Liver (tissue), 9 donors: Measurements from ENCODE around the gene SYNPO2. TPM values are rescaled to one million over a fixed set of nuclear protein-coding genes. Genes with fewer than 3 reads are reported as not detected.

Experiments used
- DNase-seq: peaks from one replicate; pipeline ENCODE4 v3.0.0-alpha.2; 2017; ENCODE audit warnings: low spot score
- H3K27ac ChIP-seq, 2 donors: one replicate each; pipeline ENCODE4 v1.7.0; 2013; ENCODE audit warnings: inconsistent platforms in 2 of 2, low read length in 2 of 2, control low read depth in 1 of 2, low read depth in 1 of 2, mild to moderate bottlenecking in 1 of 2
- H3K27me3 ChIP-seq, 4 donors: one replicate each; pipeline versions ENCODE4 v1.6.1 to v1.7.0; 2013; ENCODE audit warnings: low read length in 3 of 4, inconsistent platforms in 1 of 4, mild to moderate bottlenecking in 1 of 4, moderate library complexity in 1 of 4; ENCODE audit not compliant: control insufficient read depth in 4 of 4, insufficient read depth in 4 of 4
- H3K36me3 ChIP-seq, 4 donors: one replicate each; pipeline versions ENCODE4 v1.6.1 to v1.7.0; 2013; ENCODE audit warnings: low read length in 3 of 4, mild to moderate bottlenecking in 3 of 4, low read depth in 1 of 4, moderate library complexity in 1 of 4; ENCODE audit not compliant: control insufficient read depth in 4 of 4, insufficient read depth in 3 of 4
- H3K4me1 ChIP-seq, 4 donors: one replicate each; pipeline versions ENCODE4 v1.6.1 to v1.7.0; 2013; ENCODE audit warnings: low read length in 3 of 4, mild to moderate bottlenecking in 3 of 4, moderate library complexity in 1 of 4; ENCODE audit not compliant: control insufficient read depth in 4 of 4, insufficient read depth in 4 of 4
- H3K4me3 ChIP-seq, 3 donors: one replicate each; pipeline versions ENCODE4 v1.6.1 to v1.7.0; 2013; ENCODE audit warnings: low read length in 3 of 3, control low read depth in 1 of 3, low read depth in 1 of 3, mild to moderate bottlenecking in 1 of 3
- H3K9ac ChIP-seq, 2 donors: one replicate each; pipeline ENCODE4 v1.7.0; 2013; ENCODE audit warnings: low read length in 2 of 2, mild to moderate bottlenecking in 2 of 2, moderate library complexity in 2 of 2, control low read depth in 1 of 2, low read depth in 1 of 2
- H3K9me3 ChIP-seq, 4 donors: one replicate each; pipeline versions ENCODE4 v1.6.1 to v1.7.0; 2013; ENCODE audit warnings: low read length in 3 of 4; ENCODE audit not compliant: control insufficient read depth in 4 of 4
- EGR1 ChIP-seq, 2 donors: IDR thresholded peaks; 2 replicates each; pipeline ENCODE4 v1.6.1; 2016 to 2018; ENCODE audit warnings: antibody characterized with exemption in 2 of 2, low read depth in 2 of 2
- FOXA2 ChIP-seq: IDR thresholded peaks from 2 replicates; pipeline ENCODE4 v1.6.1; 2016; ENCODE audit warnings: antibody characterized with exemption
- GABPA ChIP-seq, 2 donors: IDR thresholded peaks in 1 of 2; conservative IDR thresholded peaks in 1 of 2; 2 replicates each; pipeline ENCODE4 v1.6.1; 2016; ENCODE audit warnings: antibody characterized with exemption in 2 of 2, mild to moderate bottlenecking in 1 of 2, moderate library complexity in 1 of 2
- HNF4G ChIP-seq: IDR thresholded peaks from 2 replicates; pipeline ENCODE4 v1.6.1; 2016; ENCODE audit warnings: antibody characterized with exemption
- JUND ChIP-seq, 2 donors: IDR thresholded peaks; 2 replicates each; pipeline ENCODE4 v1.6.1; 2016; ENCODE audit warnings: antibody characterized with exemption in 2 of 2
- NR2F2 ChIP-seq: IDR thresholded peaks from 2 replicates; pipeline ENCODE4 v1.6.1; 2016; ENCODE audit warnings: antibody characterized with exemption
- RAD21 ChIP-seq, 2 donors: IDR thresholded peaks; 2 replicates each; pipeline ENCODE4 v1.6.1; 2016; ENCODE audit warnings: antibody characterized with exemption in 2 of 2, mild to moderate bottlenecking in 2 of 2
- RXRA ChIP-seq, 2 donors: IDR thresholded peaks; 2 replicates each; pipeline ENCODE4 v1.6.1; 2017 to 2018; ENCODE audit warnings: antibody characterized with exemption in 2 of 2, mild to moderate bottlenecking in 1 of 2
- SP1 ChIP-seq: IDR thresholded peaks from 2 replicates; pipeline ENCODE4 v1.6.1; 2018; ENCODE audit warnings: antibody characterized with exemption, mild to moderate bottlenecking
- YY1 ChIP-seq: IDR thresholded peaks from 2 replicates; pipeline ENCODE4 v1.6.1; 2016; ENCODE audit warnings: antibody characterized with exemption, mild to moderate bottlenecking
- ZBTB33 ChIP-seq: IDR thresholded peaks from 2 replicates; pipeline ENCODE4 v1.6.1; 2016; ENCODE audit warnings: antibody characterized with exemption
- WGBS: extraction: QIAGEN DNeasy Blood & Tissue Kit; methylation state at CpG from one replicate; pipeline ENCODE4 v1.1.7; 2013; 5-methylcytosine and 5-hydroxymethylcytosine counted together
- polyA plus RNA-seq, 2 donors: library from polyadenylated mRNA; stranded (reverse) in 1 of 2; unstranded in 1 of 2; fragments of 200-250 nt in 1 of 2; fragments of >200 nt in 1 of 2; fragmentation: Nextera tagmentation in 1 of 2; extraction: Ambion mirVana in 1 of 2; gene quantifications; one replicate each; pipeline versions ENCODE4 v1.2.1 to v1.2.3, GENCODE V29; 2013 to 2015
- total RNA-seq, 2 donors: library from RNA; depleted of rRNA; stranded (reverse); fragments of >200 nt; gene quantifications; one replicate each; pipeline ENCODE4 v1.2.3, GENCODE V29; 2014
- TF ChIP-seq, protein P1 (sequence below): fragments of 150-350 bp; IDR thresholded peaks from 2 replicates; pipeline ENCODE4 v1.5.1; 2017; ENCODE audit warnings: improper control_type of control experiment, low read depth, low read length; ENCODE audit not compliant: missing input control
- TF ChIP-seq, protein P2 (sequence below): IDR thresholded peaks from 2 replicates; pipeline ENCODE4 v1.6.1; 2016; ENCODE audit warnings: antibody characterized with exemption
- TF ChIP-seq, protein P3 (sequence below): IDR thresholded peaks from 2 replicates; pipeline ENCODE4 v1.6.1; 2016; ENCODE audit warnings: antibody characterized with exemption, mild to moderate bottlenecking
- donor health status: healthy.
- donor health status: healthy.
- donor health status: healthy.
- donor health status: healthy.
- donor health status: healthy.

SYNPO2 gene
- total and polyA plus RNA-seq, 4 donors = 2.4 to 10.9 (median 3.4) TPM

DNA sequence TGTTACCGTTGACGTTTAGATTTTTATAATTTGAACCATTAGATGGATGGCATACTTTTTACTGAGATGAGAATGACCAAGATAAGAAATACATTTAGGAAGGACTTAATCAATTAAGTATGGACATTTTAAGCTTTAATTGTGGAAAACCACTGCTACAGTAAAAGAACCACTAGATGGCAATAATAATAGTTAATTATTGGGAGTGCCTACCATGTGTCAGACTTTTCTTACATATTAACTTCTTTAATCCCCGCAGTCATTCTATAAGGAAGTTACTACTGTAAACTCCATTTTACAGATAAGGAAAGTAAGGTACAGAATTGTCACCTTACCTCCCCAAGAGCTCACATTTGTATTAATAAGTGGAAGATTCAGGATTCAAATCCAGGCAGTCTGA lies 198.5 kb downstream of the SYNPO2 start:
- TF ChIP-seq JUND (IDR thresholded peaks at IDR 0.05) (no peak), GABPA (IDR thresholded peaks at IDR 0.05 in 1 of 2, conservative IDR thresholded peaks at IDR 0.05 in 1 of 2) (no peak), NR2F2 (no peak), RAD21 (IDR thresholded peaks at IDR 0.05) (peak; percentile 40 to 42), EGR1 (IDR thresholded peaks at IDR 0.05; ENCODE audit: low read depth in 2 of 2) (no peak), ZBTB33 (no peak), FOXA2 (no peak), HNF4G (no peak)
- TF ChIP-seq, protein P1, sequence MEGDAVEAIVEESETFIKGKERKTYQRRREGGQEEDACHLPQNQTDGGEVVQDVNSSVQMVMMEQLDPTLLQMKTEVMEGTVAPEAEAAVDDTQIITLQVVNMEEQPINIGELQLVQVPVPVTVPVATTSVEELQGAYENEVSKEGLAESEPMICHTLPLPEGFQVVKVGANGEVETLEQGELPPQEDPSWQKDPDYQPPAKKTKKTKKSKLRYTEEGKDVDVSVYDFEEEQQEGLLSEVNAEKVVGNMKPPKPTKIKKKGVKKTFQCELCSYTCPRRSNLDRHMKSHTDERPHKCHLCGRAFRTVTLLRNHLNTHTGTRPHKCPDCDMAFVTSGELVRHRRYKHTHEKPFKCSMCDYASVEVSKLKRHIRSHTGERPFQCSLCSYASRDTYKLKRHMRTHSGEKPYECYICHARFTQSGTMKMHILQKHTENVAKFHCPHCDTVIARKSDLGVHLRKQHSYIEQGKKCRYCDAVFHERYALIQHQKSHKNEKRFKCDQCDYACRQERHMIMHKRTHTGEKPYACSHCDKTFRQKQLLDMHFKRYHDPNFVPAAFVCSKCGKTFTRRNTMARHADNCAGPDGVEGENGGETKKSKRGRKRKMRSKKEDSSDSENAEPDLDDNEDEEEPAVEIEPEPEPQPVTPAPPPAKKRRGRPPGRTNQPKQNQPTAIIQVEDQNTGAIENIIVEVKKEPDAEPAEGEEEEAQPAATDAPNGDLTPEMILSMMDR = peak; percentile 15
- TF ChIP-seq, protein P2, sequence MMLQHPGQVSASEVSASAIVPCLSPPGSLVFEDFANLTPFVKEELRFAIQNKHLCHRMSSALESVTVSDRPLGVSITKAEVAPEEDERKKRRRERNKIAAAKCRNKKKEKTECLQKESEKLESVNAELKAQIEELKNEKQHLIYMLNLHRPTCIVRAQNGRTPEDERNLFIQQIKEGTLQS = no peak
- Histone ChIP-seq H3K4me3 (no peak overlapping the region), H3K27me3 (peaks cover 0 to 2% (median 0%) of the 10 kb centered on the region in 4 donors), H3K4me1 (no peaks in the 10 kb centered on the region), H3K9me3 (no peaks in the 10 kb centered on the region), H3K36me3 (no peaks in the 10 kb centered on the region), H3K27ac (no peak overlapping the region), H3K9ac (no peak overlapping the region)
- 65% methylated on average over 3 of the region's 3 CpGs for WGBS
- DNase-seq = no peak

GRCh38 chr4:119087656-119088055 lies 199.0 kb downstream of the SYNPO2 start:
- Histone ChIP-seq H3K9me3 (no peaks in the 10 kb centered on the region), H3K36me3 (no peaks in the 10 kb centered on the region), H3K27me3 (peaks cover 0 to 2% (median 0%) of the 10 kb centered on the region in 4 donors), H3K4me1 (no peaks in the 10 kb centered on the region), H3K27ac (no peak overlapping the region), H3K9ac (no peak overlapping the region), H3K4me3 (no peak overlapping the region)
- 88% methylated on average over 5 of the region's 5 CpGs for WGBS
- DNase-seq = no peak
- no peak for TF ChIP-seq JUND (IDR thresholded peaks at IDR 0.05)

DNA sequence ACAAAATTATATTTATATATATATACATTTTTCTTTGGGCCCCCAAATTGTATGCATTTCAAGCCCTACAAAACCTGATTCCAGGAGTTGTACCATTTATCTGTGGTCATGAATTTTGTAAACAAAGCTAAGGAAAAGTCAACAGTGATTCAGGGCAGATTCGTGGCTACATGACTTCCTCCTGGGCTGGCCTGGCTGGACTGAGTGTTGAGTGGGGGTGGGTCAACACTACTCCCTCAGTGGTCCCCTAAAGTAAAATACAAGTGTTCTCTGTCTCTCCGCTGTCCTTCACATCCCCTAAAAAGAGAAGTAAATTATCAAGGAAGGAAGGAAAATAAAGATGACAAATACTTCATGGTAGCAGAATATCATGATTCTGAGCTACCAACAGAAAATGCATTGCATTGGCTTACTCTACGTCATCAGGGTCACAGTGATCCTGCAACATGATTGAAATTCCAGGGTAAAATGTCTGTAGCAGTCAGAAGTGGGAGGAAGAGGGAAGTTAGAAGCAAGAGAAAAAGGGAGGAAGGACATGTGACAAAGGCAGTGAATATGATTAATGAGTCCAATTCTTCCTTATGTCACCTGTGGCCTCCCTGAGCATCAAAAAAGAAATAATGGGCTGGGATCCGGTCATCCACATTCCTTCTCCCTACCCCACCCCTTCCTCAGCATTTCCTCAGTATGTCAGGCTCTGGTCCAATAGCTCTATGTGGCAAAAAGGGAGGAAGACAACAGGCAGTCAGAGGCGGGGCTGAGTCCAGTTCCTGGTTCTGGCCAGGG lies 204.6 kb downstream of the SYNPO2 start:
- no peaks in the 10 kb centered on the region for H3K36me3 ChIP-seq
- no peak overlapping the region for H3K9ac ChIP-seq
- H3K4me3 ChIP-seq = no peak overlapping the region
- no peaks in the 10 kb centered on the region for H3K9me3 ChIP-seq
- H3K27ac ChIP-seq = no peak overlapping the region
- no peak for DNase-seq
- no peaks in the 10 kb centered on the region for H3K4me1 ChIP-seq
- peaks cover 0 to 4% (median 1%) of the 10 kb centered on the region in 4 donors for H3K27me3 ChIP-seq
- 67% methylated on average over 5 of the region's 5 CpGs for WGBS
- TF ChIP-seq, protein P3, sequence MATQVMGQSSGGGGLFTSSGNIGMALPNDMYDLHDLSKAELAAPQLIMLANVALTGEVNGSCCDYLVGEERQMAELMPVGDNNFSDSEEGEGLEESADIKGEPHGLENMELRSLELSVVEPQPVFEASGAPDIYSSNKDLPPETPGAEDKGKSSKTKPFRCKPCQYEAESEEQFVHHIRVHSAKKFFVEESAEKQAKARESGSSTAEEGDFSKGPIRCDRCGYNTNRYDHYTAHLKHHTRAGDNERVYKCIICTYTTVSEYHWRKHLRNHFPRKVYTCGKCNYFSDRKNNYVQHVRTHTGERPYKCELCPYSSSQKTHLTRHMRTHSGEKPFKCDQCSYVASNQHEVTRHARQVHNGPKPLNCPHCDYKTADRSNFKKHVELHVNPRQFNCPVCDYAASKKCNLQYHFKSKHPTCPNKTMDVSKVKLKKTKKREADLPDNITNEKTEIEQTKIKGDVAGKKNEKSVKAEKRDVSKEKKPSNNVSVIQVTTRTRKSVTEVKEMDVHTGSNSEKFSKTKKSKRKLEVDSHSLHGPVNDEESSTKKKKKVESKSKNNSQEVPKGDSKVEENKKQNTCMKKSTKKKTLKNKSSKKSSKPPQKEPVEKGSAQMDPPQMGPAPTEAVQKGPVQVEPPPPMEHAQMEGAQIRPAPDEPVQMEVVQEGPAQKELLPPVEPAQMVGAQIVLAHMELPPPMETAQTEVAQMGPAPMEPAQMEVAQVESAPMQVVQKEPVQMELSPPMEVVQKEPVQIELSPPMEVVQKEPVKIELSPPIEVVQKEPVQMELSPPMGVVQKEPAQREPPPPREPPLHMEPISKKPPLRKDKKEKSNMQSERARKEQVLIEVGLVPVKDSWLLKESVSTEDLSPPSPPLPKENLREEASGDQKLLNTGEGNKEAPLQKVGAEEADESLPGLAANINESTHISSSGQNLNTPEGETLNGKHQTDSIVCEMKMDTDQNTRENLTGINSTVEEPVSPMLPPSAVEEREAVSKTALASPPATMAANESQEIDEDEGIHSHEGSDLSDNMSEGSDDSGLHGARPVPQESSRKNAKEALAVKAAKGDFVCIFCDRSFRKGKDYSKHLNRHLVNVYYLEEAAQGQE = no peak
- TF ChIP-seq, protein P2 = no peak
- TF ChIP-seq FOXA2 (no peak), YY1 (no peak), EGR1 (IDR thresholded peaks at IDR 0.05; ENCODE audit: low read depth in 2 of 2) (no peak), RAD21 (IDR thresholded peaks at IDR 0.05) (no peak), ZBTB33 (no peak), RXRA (IDR thresholded peaks at IDR 0.05) (no peak), SP1 (no peak)
